Erythroblast (primary cell): ENCODE data around the gene WDR26.
"Not testable (repeated sequence)": the region's sequence is repeated elsewhere in the genome, so short reads cannot be mapped to it uniquely, and the experiment has no call there.

Source experiments
- DNase-seq, 2 experiments: peaks; one replicate each; lab custom pipeline; 2025; lab: John Stamatoyannopoulos, UW
- GATA1 ChIP-seq: IDR thresholded peaks from 2 replicates; pipeline ENCODE4 v1.6.1; 2011; ENCODE audit warnings: low read depth, mild to moderate bottlenecking, control low read depth, low read length, moderate library complexity
- POLR2A ChIP-seq: IDR thresholded peaks from 2 replicates; pipeline ENCODE4 v1.6.1; 2011; ENCODE audit warnings: mild to moderate bottlenecking, low read length

WDR26 gene

DNA sequence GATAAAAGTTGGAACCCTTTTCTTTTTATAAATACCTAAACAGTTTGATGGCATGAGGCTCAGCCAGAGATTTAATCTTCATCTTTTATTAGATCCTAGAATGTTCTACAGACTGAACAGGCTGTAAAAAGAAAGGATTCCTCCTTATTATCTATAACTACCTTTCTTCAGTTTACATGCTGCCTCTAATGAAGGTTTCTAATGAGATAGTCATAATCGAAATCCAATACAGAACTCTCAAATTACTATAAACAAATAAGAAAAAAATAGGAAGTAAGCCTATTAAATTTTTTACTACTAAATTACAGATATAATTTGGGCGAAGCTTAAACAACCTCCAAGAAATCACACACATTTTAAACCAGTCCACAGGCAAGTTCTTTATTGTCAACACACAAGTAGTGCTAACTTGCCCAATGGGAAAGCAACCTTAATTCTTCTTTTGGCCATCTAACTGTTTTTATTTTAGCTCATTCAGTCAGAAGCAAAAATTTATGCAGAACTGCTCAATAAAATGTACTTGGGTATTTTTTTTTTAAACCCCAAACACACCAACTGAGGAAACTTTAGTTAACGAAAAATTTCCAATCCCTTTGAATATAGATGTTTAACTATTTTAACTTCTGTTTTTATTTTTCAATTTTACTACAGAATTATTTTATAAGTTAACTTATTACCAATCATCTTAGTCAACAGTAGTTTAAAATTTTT lies 4.8 kb downstream of the WDR26 start:
- TF ChIP-seq POLR2A (no peak), GATA1 (no peak)
- no peak for DNase-seq

DNA sequence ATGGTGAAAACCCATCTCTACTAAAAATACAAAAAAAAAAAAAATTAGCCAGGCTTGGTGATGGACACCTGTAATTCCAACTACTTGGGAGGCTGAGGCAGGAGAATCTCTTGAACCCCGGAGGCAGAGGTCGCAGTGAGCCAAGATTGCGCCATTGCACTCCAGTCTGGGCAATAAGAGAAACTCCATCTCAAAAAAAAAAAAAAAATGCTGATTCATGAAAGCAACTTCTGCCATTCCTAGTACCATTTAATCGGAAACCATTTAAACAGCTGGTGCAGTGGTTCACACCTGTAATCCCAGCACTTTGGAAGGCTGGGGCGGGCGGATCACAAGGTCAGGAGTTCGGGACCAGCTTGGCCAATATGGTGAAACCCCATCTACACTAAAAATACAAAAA lies 5.9 kb downstream of the WDR26 start:
- DNase-seq, result peak in 1 of 2 experiments; percentile 26

DNA sequence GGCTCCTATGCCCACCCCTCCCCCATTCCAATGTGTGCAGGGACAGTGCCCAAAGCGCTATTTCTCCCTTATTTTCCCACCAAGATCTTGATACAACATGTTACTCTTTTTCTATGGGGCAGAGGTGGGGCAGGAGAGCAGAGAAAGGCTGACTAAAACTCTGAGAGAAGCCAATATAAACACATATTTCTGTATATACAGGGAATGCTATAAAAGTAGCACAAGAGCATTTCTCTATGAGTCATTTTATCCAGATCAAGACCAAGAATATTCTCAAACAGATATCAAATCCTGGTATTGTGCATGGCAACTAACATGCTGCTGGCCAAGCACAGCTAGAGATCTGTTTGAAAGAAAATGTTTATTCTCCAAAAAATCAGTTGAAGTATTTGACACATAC lies 7.3 kb downstream of the WDR26 start:
- TF ChIP-seq GATA1, result no peak
- no peak for TF ChIP-seq POLR2A
- no peak for DNase-seq

DNA sequence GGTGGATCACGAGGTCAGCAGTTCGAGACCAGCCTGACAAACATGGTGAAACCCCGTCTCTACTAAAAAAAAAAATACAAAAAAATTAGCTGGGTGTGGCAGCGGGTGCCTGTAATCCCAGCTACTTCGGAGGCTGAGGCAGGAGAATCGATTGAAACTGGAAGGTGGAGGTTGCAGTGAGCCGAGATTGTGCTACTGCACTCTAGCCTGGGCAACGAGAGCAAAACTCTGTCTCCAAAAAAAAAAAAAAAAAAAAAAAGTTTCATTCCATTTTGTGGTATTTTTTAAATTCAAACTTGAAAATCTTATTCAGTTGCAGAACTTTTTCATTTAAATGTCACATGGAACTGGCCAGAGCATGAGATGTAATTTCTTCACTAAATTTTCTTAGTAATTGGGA lies 7.7 kb downstream of the WDR26 start:
- not testable (repeated sequence) for DNase-seq

DNA sequence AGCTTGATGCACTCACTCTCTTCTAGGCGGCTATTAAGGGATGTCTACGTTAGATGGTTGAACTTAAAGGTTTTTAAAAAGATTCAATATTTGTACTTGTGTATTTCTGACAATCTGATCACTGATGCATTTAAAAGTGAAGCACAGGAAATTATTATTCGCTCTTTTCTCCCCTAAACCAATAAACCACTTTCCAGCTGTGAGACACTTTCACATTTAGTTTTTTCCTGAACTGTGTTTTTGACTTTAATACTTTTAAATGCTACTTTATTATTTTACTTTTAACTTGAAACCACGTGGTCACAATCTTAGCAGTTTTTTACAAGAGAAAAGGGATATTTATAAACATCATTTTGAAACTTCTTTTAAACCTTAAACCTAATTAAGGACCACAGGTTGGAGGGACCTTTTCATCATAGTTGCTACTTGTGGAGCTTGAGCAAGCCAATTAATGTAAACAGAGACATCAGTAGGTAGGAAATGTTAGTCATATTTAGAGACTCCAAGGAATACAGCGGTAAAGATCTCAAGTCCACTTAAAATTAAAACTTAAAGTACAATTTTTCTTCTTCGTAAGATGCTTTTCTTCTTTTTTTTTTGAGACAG lies 9.2 kb downstream of the WDR26 start:
- no peak for DNase-seq
- no peak for TF ChIP-seq GATA1
- TF ChIP-seq POLR2A, result no peak

DNA sequence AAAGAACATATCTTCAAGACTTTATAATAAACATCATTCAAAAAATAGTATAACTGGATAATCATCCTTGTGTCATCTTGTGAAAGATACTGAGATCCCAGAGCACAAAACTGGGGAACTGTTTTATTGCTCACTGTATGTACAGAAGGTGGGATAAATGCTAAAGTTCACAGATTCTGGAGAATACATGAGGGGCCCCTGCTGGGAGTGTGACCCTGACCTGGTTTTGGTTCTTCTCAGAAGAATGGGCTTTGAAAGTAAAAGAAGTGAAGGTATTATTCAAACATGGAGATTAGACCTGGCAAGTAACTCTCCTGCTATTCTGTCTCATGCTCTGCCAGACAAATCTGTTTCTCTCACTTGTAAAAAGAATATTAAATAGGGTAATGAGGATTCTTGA lies 14.5 kb downstream of the WDR26 start:
- TF ChIP-seq GATA1 (no peak), POLR2A (no peak)
- DNase-seq, result no peak

DNA sequence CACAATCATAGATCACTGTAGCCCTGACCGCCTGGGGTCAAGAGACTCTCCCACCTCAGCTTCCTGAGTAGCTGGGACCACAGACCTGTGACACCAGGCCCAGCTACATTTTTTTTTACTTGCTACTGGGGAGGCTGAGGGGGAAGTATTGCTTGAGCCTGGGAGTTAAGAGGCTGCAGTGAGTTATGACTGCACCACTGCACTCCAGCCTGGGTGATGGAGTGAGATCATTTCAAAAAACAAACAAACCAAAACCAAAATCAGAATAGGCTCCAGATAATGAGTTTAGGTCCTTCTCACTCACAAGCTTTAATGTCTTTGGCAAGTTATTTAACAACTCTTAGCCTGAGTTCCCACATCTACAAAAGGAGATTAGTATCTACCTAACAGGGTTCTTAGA lies 22.8 kb downstream of the WDR26 start:
- TF ChIP-seq POLR2A (no peak), GATA1 (no peak)
- DNase-seq, result no peak

DNA sequence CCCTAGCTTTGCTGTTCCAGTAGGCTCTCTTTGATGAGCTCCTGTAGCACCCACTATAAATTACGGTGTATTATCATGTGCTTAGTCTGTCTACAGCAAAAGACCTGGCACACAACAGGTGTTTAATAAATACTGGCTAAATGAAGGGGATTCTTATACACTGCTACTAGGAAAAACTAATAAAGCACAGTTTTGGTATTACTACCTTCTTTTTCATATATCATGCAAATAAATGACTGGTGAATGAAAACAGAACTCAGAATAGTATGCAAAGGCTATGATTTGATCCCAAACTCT lies 26.4 kb downstream of the WDR26 start:
- TF ChIP-seq GATA1 (no peak), POLR2A (no peak)
- DNase-seq, result no peak

DNA sequence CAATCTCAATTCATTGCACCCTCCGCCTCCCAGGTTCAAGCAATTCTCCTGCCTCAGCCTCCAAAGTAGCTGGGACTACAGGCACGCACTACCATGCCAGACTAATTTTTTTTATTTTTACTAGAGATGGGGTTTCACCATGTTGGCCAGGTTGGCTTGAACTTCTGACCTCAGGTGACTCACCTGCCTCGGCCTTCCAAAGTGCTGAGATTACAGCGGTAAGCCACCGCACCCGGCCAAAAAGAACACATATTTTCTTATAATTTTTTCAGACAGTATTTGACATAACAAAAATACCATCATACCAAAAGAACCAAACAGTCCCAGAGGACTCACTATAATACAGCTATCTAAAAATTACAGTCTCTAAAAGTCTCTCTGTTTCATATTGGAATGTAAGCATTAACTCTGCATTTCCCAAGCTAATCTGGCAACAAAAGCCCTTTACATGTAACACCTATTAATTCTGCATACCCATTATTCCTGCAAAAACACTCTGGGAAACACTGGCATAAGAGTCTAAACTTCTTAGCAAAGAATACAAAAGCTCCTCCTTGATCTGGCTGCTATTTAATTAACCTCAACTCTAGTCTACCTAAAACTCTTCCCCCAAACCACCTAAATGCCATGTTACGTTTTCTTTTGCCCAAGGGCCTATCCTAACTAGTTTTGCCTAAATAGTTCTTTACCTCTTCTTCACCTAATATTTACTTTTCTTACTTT lies 26.9 kb downstream of the WDR26 start:
- no peak for TF ChIP-seq POLR2A
- TF ChIP-seq GATA1, result no peak
- no peak for DNase-seq

DNA sequence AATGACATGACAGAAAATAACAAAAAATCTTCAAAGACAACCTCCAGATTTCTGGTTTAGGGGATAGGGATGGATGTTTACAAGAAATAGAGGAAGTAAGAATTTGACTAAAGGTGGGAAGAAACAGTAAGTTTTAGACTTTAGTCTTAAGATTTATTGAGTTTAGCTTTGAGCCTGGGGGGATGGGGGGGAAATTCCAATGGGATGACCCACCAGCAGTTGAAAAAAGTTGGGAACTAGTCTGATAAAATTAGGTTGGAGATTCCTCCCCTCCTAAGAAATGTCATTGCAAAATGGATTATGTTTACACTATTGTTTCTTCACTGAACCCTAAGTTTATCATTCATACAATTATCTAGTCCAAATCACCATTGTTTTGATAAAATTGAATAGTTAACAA lies 28.4 kb downstream of the WDR26 start:
- no peak for DNase-seq
- TF ChIP-seq GATA1 (no peak), POLR2A (no peak)

DNA sequence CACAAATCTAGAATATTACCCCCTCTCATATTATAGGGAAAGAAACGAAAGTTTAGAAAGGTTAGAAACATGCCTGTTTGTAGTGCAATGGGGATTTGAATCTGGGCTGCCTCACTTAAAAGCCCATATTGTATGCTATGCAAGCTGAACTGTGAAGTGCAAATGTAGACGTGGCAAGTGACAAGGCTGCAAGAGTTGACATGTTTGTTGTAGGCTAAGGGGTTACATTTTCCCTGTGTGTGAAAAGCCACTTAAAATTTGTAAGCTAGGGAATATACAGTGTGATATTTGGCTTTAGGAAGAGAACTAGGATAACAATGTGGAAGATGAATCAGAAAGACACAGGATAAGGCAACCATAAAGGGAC lies 29.0 kb downstream of the WDR26 start:
- TF ChIP-seq GATA1 (no peak), POLR2A (no peak)
- no peak for DNase-seq

DNA sequence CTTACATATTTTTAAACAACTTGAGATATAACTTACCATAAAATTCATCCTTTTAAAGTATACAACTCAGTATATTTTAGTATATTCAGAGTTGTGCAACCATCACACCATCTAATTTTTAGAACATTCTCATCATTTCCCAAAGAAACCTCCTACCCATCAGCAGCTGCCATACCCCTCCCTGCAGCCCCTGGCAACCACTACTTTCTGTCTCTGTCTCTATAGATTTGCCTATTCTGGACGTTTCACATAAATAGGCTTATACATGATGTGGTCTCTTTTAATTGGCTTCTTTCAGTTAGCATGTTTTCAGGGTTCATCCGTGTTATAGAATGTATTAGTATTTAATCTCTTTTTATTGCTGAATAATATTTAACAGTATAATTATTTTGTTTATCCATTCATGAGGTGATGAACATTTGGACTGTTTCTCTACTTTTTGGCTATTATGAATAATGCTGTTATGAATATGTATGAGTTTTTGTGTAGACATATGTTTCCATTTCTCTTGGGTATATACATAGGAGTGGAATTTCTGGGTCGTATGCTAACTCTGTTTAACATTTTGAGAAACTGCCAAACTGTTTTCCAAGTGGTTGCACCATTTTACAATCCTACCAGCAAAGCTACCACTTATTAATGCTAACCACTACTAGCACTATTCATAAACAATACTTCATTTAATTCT lies 29.5 kb downstream of the WDR26 start:
- TF ChIP-seq GATA1, result no peak
- no peak for DNase-seq

DNA sequence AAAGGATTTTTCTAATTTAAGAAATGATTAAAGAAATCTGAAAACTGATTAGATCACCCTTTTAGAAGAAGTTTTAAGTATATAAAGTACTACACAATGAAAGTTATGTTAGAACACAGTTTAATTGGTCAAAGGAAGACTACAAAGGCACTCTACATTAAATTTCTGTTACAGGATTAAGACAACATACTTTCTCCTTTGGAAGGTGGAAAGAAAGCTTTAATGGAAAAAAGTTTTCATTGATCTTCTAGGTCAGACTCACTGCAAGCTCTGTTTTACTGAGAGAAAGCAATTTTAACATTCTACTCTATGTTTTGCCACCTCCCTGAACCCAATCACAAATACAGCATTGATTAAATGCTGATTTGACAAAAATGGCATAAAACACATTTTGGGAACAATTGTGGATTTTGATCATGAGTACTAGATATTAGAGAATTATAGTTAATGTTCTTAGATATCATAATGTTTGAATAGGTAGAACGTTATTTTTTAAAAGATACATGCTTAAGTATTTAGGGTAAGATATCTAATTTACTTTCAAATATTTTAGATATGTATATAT lies 32.0 kb downstream of the WDR26 start:
- TF ChIP-seq POLR2A (no peak), GATA1 (no peak)
- DNase-seq, result no peak

DNA sequence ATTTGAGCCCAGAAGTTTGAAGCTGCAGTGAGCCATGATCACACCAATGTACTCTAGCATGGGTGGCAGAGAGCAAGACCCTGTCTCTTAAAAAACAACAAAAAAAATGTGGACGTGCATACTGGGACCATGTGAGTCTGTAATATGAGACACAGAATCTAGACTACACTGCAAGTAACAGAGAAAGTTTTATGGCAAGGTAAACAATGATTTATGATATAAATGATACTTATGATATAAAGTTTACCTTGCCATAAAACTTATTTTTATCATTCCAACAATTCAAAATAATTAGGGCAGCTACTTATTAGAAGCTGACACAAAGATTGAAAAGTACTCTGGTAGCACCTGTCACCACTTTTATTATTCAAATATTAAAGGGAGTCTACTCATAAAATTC lies 34.7 kb downstream of the WDR26 start:
- DNase-seq, result no peak
- TF ChIP-seq GATA1 (no peak), POLR2A (no peak)
